HCT116 (cell line): ENCODE measurements around the gene ZNF93. TPM values are rescaled to one million over a fixed set of nuclear protein-coding genes. Genes with fewer than 3 reads are reported as not detected.

Source experiments
- ATAC-seq: fragments of 200-7000 bp; cut with Tn5 transposase; 2 replicates; pipeline ENCODE4 v1.9.1; 2020; ENCODE audit warnings: mild to moderate bottlenecking, moderate library complexity
- BruUV-seq: library from RNA; stranded (reverse); fragments of 400-500 nt; replicated peaks from 2 replicates; lab custom pipeline; 2021; lab: Mats Ljungman, UMichigan
- CTCF ChIA-PET: fragments of 300-600 bp; sonication (Branson Sonifier 250); formaldehyde crosslinking; loops from one replicate; lab custom pipeline; 2021; ENCODE audit warnings: antibody characterized with exemption; lab: Charles Lee
- POLR2A ChIA-PET: fragments of 300-600, 350-600 bp; sonication (Branson Sonifier 250); formaldehyde crosslinking; loops from one replicate; lab custom pipeline; 2021; ENCODE audit warnings: antibody characterized with exemption; lab: Charles Lee
- RAD21 ChIA-PET, 2 experiments: fragments of 300-600 bp; sonication (Branson Sonifier 250); formaldehyde crosslinking; loops; one replicate each; lab custom pipeline; 2023; ENCODE audit warnings: low total read pairs in 2 of 2; ENCODE audit not compliant: uncharacterized antibody in 2 of 2, unreplicated experiment in 2 of 2, low non-redundant PET in 1 of 2; lab: Charles Lee
- DNase-seq: peaks from one replicate; pipeline ENCODE4 v3.0.0-alpha.2; 2010; ENCODE audit warnings: low read depth, low spot score
- H2AFZ ChIP-seq: fragments of 200-600 bp; shearing (Covaris generic), sonication (generic); 2 replicates; pipeline ENCODE4 v1.6.1; 2017; ENCODE audit warnings: low read depth, mixed run types, mixed read lengths, antibody characterized with exemption, low read length; ENCODE audit not compliant: poor library complexity, severe bottlenecking
- H3K27ac ChIP-seq: 2 replicates; pipeline ENCODE4 v1.5.1; 2012; ENCODE audit warnings: low read depth, low read length
- H3K27me3 ChIP-seq: fragments of 200-600 bp; sonication (generic); 2 replicates; pipeline ENCODE4 v1.6.1; 2016; ENCODE audit warnings: mixed run types, low read length, mixed read lengths; ENCODE audit not compliant: insufficient read depth
- H3K36me3 ChIP-seq, 2 experiments: fragments of 200-500 bp in 1 of 2; fragments of 200-600 bp in 1 of 2; sonication (Bioruptor generic) in 1 of 2; sonication (generic) in 1 of 2; 2 replicates each; pipeline versions ENCODE4 v1.5.1 to v1.6.1; 2014 to 2016; ENCODE audit warnings: low read length in 2 of 2, inconsistent platforms in 1 of 2, mixed read lengths in 1 of 2, mixed run types in 1 of 2; ENCODE audit not compliant: insufficient read depth in 2 of 2, control insufficient read depth in 1 of 2
- H3K4me1 ChIP-seq, 2 experiments: fragments of 200-600 bp in 1 of 2; sonication (generic) in 1 of 2; 2 replicates each; pipeline versions ENCODE4 v1.5.1 to v1.6.1; 2012 to 2017; ENCODE audit warnings: low read length in 2 of 2, inconsistent platforms in 1 of 2, mild to moderate bottlenecking in 1 of 2, mixed read lengths in 1 of 2, mixed run types in 1 of 2, moderate library complexity in 1 of 2; ENCODE audit not compliant: insufficient read depth in 2 of 2, control insufficient read depth in 1 of 2
- H3K4me2 ChIP-seq: fragments of 200-600 bp; sonication (generic); 2 replicates; pipeline ENCODE4 v1.6.1; 2017; ENCODE audit warnings: mixed run types, low read length, mixed read lengths
- H3K4me3 ChIP-seq, 2 experiments: fragments of 200-600 bp in 1 of 2; sonication (generic) in 1 of 2; replicated peaks in 1 of 2; 2 replicates each; pipeline ENCODE4 v1.5.1; 2011 to 2016; ENCODE audit warnings: low read length in 2 of 2, control low read depth in 1 of 2, low read depth in 1 of 2, mild to moderate bottlenecking in 1 of 2, mixed read lengths in 1 of 2, mixed run types in 1 of 2
- H3K79me2 ChIP-seq: fragments of 200-600 bp; sonication (generic); 2 replicates; pipeline ENCODE4 v1.6.1; 2017; ENCODE audit warnings: mild to moderate bottlenecking, mixed run types, low read length, moderate library complexity, mixed read lengths; ENCODE audit not compliant: insufficient read depth
- H3K9ac ChIP-seq: fragments of 200-600 bp; sonication (generic); 2 replicates; pipeline ENCODE4 v1.6.1; 2016; ENCODE audit warnings: low read length, mixed read lengths
- H3K9me2 ChIP-seq: fragments of 200-600 bp; sonication (generic), shearing (Covaris generic); 2 replicates; pipeline ENCODE4 v1.6.1; 2017; ENCODE audit warnings: mixed run types, mild to moderate bottlenecking, moderate library complexity; ENCODE audit not compliant: insufficient read depth
- H3K9me3 ChIP-seq, 2 experiments: fragments of 200-500 bp in 1 of 2; fragments of 200-600 bp in 1 of 2; sonication (Bioruptor generic) in 1 of 2; sonication (generic) in 1 of 2; 2 replicates each; pipeline ENCODE4 v1.6.1; 2014 to 2017; ENCODE audit warnings: low read length in 2 of 2, mixed read lengths in 2 of 2, inconsistent platforms in 1 of 2, low read depth in 1 of 2, mild to moderate bottlenecking in 1 of 2, mixed run types in 1 of 2, moderate library complexity in 1 of 2; ENCODE audit not compliant: control insufficient read depth in 1 of 2, insufficient read depth in 1 of 2
- H4K20me1 ChIP-seq: fragments of 200-600 bp; sonication (generic), shearing (Covaris generic); 2 replicates; pipeline ENCODE4 v1.6.1; 2017; ENCODE audit warnings: mixed run types, mild to moderate bottlenecking, moderate library complexity; ENCODE audit not compliant: insufficient read depth
- CBX3 ChIP-seq: IDR thresholded peaks from 2 replicates; pipeline ENCODE4 v1.6.1; 2012; ENCODE audit warnings: low read depth
- CEBPB ChIP-seq: IDR thresholded peaks from 2 replicates; pipeline ENCODE4 v1.6.1; 2012; ENCODE audit warnings: low read depth
- ELF1 ChIP-seq: IDR thresholded peaks from 2 replicates; pipeline ENCODE4 v1.6.1; 2012; ENCODE audit warnings: low read depth, borderline replicate concordance
- EZH2 ChIP-seq: fragments of 200-600 bp; sonication (generic); IDR thresholded peaks from 2 replicates; pipeline ENCODE4 v1.6.1; 2017; ENCODE audit warnings: antibody characterized with exemption, mixed run types
- EZH2phosphoT487 ChIP-seq: fragments of 200-600 bp; IDR thresholded peaks from 2 replicates; pipeline ENCODE4 v1.6.1; 2018; ENCODE audit warnings: antibody characterized with exemption, borderline replicate concordance
- FOSL1 ChIP-seq: IDR thresholded peaks from 2 replicates; pipeline ENCODE4 v1.6.1; 2012; ENCODE audit warnings: low read depth
- JUND ChIP-seq: IDR thresholded peaks from 2 replicates; pipeline ENCODE4 v1.6.1; 2012
- MAX ChIP-seq: IDR thresholded peaks from 2 replicates; pipeline ENCODE4 v1.6.1; 2012
- POLR2A ChIP-seq: IDR thresholded peaks from 2 replicates; pipeline ENCODE4 v1.7.0; 2011; ENCODE audit warnings: borderline replicate concordance; ENCODE audit not compliant: insufficient read depth, insufficient read length; ENCODE audit errors: extremely low read depth
- POLR2AphosphoS5 ChIP-seq: IDR thresholded peaks from 2 replicates; pipeline ENCODE4 v1.6.1; 2011; ENCODE audit warnings: mild to moderate bottlenecking, low read depth, low read length, moderate library complexity
- RAD21 ChIP-seq: IDR thresholded peaks from 2 replicates; pipeline ENCODE4 v1.6.1; 2012; ENCODE audit warnings: low read depth, mild to moderate bottlenecking
- SIN3A ChIP-seq: IDR thresholded peaks from 2 replicates; pipeline ENCODE4 v1.6.1; 2012; ENCODE audit warnings: low read depth
- SP1 ChIP-seq: IDR thresholded peaks from 2 replicates; pipeline ENCODE4 v1.6.1; 2012; ENCODE audit warnings: low read depth
- TCF7L2 ChIP-seq: IDR thresholded peaks from 2 replicates; pipeline ENCODE4 v1.7.0; 2011; ENCODE audit warnings: borderline replicate concordance, inconsistent platforms; ENCODE audit not compliant: insufficient read depth, insufficient read length; ENCODE audit errors: extremely low read depth
- YY1 ChIP-seq: IDR thresholded peaks from 2 replicates; pipeline ENCODE4 v1.6.1; 2011; ENCODE audit warnings: low read length, low read depth, moderate library complexity, mild to moderate bottlenecking; ENCODE audit not compliant: insufficient replicate concordance; ENCODE audit errors: extremely low read depth
- ZBTB33 ChIP-seq: IDR thresholded peaks from 2 replicates; pipeline ENCODE4 v1.6.1; 2011; ENCODE audit warnings: mild to moderate bottlenecking, low read length, moderate library complexity; ENCODE audit not compliant: insufficient replicate concordance; ENCODE audit errors: extremely low read depth
- ZNF274 ChIP-seq: fragments of 200-500 bp; sonication (Bioruptor generic); IDR thresholded peaks from 2 replicates; pipeline ENCODE4 v1.6.1; 2014; ENCODE audit warnings: mild to moderate bottlenecking, low read depth, low read length, inconsistent platforms
- intact Hi-C: fragments of 100-400 bp; cut with micrococcal nuclease; formaldehyde crosslinking; loops from 2 replicates; pipeline ENCODE4 v1.10.0; 2022
- total RNA-seq: library from RNA; stranded (reverse); gene quantifications from one replicate; pipeline ENCODE4 v1.2.1, GENCODE V29; 2021; ENCODE audit not compliant: unreplicated experiment
- TF ChIP-seq, protein P1 (sequence below), 3 experiments: fragments of 200-600 bp in 1 of 3; sonication (generic) in 1 of 3; IDR thresholded peaks in 2 of 3; conservative IDR thresholded peaks in 1 of 3; 2 replicates each; pipeline ENCODE4 v1.5.1; 2012 to 2017; ENCODE audit warnings: low read depth in 2 of 3, low read length in 2 of 3, antibody characterized with exemption in 1 of 3, borderline replicate concordance in 1 of 3, control low read depth in 1 of 3, mild to moderate bottlenecking in 1 of 3, mixed read lengths in 1 of 3, mixed run types in 1 of 3, moderate library complexity in 1 of 3; ENCODE audit not compliant: insufficient read depth in 1 of 3
- TF ChIP-seq, protein P2 (sequence below): IDR thresholded peaks from 2 replicates; pipeline ENCODE4 v1.6.1; 2012; ENCODE audit warnings: low read depth

Gene ZNF93
- total RNA-seq, 1 experiment from 2014 or later, result not detected

DNA sequence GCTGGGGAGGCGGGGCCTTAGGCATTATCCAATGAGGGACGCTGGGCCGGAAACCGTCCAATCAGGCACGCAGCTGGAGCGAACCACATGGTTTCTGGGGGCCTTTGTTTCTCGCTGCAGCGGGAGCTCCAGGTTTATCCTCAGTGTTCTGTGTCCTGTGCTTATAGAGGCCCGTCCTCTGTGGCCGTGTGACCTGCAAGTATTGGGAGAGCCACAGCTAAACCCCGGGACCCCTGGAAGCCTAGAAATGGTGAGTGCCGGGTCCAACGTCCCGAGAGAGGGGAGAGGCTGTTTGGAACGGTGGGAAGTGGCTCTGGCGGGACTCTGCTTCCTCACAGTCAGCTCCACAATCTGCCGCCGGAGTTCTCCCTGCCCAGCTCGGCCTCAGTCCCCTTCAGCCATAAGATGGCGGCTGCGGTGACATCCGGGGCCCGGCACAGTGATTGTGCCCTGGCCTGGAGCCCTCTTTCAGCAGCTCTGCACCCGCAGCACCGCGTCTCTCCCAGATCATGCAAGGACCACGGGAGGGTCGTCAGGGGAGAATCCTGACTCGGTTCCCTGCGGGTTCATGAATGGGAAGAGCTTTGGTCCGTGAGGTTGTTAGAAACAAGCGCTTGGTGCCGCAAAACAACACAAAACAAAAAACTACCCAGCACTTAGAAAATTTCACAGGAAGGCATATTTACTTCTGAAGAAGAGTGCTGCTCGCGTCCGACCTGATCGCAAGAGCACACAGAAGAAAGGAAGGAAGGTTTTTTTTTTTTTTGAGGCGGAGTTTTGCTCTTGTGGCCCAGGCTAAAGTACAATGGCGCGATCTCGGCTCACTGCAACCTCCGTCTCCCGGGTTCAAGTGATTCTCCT is 34.8 kb upstream of the ZNF93 start, which contains the start of gene ZNF253:
Gene ZNF253, plus strand, starts transcription at position 133 of the 861 bp plus-strand sequence. Its CDS starts 115 bp downstream, at position 248.
- H3K9me3 ChIP-seq, result peaks cover 0 to 4% of the 10 kb centered on the region in 2 experiments; a peak in 2 of 4 replicates
- H3K9ac ChIP-seq, result no peak within 1 kb of the TSS
- no peaks in the 10 kb centered on the region for H3K27me3 ChIP-seq
- ATAC-seq (no peak), DNase-seq (no peak)
- intact Hi-C loops, result no loop called here
- RAD21 ChIA-PET, result no interaction called here
- no peaks in the 10 kb centered on the region for H3K4me1 ChIP-seq
- H3K9me2 ChIP-seq, result no peaks in the 10 kb centered on the region
- no peaks in the 10 kb centered on the region for H4K20me1 ChIP-seq
- no peaks in the 10 kb centered on the region for H3K36me3 ChIP-seq
- TF ChIP-seq CEBPB (no peak), ZNF274 (no peak), YY1 (no peak), SIN3A (no peak), SP1 (no peak), EZH2phosphoT487 (no peak), POLR2A (no peak), ZBTB33 (no peak), CBX3 (no peak), EZH2 (no peak), ELF1 (no peak), POLR2AphosphoS5 (no peak), MAX (no peak), RAD21 (no peak), FOSL1 (no peak), JUND (no peak), TCF7L2 (no peak)
- TF ChIP-seq, protein P1, sequence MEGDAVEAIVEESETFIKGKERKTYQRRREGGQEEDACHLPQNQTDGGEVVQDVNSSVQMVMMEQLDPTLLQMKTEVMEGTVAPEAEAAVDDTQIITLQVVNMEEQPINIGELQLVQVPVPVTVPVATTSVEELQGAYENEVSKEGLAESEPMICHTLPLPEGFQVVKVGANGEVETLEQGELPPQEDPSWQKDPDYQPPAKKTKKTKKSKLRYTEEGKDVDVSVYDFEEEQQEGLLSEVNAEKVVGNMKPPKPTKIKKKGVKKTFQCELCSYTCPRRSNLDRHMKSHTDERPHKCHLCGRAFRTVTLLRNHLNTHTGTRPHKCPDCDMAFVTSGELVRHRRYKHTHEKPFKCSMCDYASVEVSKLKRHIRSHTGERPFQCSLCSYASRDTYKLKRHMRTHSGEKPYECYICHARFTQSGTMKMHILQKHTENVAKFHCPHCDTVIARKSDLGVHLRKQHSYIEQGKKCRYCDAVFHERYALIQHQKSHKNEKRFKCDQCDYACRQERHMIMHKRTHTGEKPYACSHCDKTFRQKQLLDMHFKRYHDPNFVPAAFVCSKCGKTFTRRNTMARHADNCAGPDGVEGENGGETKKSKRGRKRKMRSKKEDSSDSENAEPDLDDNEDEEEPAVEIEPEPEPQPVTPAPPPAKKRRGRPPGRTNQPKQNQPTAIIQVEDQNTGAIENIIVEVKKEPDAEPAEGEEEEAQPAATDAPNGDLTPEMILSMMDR (IDR thresholded peaks at IDR 0.05 in 2 of 3, conservative IDR thresholded peaks at IDR 0.05 in 1 of 3; ENCODE audit: borderline replicate concordance in 1 of 3, insufficient read depth in 1 of 3, low read depth in 2 of 3, low read length in 2 of 3), result no peak
- TF ChIP-seq, protein P2, sequence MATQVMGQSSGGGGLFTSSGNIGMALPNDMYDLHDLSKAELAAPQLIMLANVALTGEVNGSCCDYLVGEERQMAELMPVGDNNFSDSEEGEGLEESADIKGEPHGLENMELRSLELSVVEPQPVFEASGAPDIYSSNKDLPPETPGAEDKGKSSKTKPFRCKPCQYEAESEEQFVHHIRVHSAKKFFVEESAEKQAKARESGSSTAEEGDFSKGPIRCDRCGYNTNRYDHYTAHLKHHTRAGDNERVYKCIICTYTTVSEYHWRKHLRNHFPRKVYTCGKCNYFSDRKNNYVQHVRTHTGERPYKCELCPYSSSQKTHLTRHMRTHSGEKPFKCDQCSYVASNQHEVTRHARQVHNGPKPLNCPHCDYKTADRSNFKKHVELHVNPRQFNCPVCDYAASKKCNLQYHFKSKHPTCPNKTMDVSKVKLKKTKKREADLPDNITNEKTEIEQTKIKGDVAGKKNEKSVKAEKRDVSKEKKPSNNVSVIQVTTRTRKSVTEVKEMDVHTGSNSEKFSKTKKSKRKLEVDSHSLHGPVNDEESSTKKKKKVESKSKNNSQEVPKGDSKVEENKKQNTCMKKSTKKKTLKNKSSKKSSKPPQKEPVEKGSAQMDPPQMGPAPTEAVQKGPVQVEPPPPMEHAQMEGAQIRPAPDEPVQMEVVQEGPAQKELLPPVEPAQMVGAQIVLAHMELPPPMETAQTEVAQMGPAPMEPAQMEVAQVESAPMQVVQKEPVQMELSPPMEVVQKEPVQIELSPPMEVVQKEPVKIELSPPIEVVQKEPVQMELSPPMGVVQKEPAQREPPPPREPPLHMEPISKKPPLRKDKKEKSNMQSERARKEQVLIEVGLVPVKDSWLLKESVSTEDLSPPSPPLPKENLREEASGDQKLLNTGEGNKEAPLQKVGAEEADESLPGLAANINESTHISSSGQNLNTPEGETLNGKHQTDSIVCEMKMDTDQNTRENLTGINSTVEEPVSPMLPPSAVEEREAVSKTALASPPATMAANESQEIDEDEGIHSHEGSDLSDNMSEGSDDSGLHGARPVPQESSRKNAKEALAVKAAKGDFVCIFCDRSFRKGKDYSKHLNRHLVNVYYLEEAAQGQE, result no peak
- H2AFZ ChIP-seq, result no peak within 1 kb of the TSS
- no peak within 1 kb of the TSS for H3K4me2 ChIP-seq
- no TSS peak for BruUV-seq
- POLR2A ChIA-PET, result no interaction called here
- H3K27ac ChIP-seq, result no peak within 1 kb of the TSS
- CTCF ChIA-PET, result no interaction called here
- H3K79me2 ChIP-seq, result no peaks in the 10 kb centered on the region
- H3K4me3 ChIP-seq, result no peak within 1 kb of the TSS
